GM12864 (cell line): Measurements from ENCODE around the gene MMP1.
A peak's percentile ranks its signal among the peaks of the same experiment; 100 is the strongest.

Experiments used
- DNase-seq: peaks from one replicate; pipeline ENCODE4 v3.0.0-alpha.2; 2011; ENCODE audit warnings: low read depth
- H3K4me3 ChIP-seq: 2 replicates; pipeline ENCODE4 v1.5.1; 2011; ENCODE audit warnings: mild to moderate bottlenecking, low read depth, low read length, control low read depth
- CTCF ChIP-seq: IDR thresholded peaks from 2 replicates; pipeline ENCODE4 v1.5.1; 2011; ENCODE audit warnings: low read depth, mild to moderate bottlenecking, moderate library complexity, low read length, control low read depth, inconsistent platforms; ENCODE audit errors: missing control alignments

The MMP1 gene

GRCh38 chr11:102829316-102830000 lies 31.5 kb upstream of the MMP1 start:
- TF ChIP-seq CTCF, result no peak
- DNase-seq, result no peak
- H3K4me3 ChIP-seq, result no peak overlapping the region

- no peak for DNase-seq
- no peak for TF ChIP-seq CTCF
- H3K4me3 ChIP-seq, result no peak overlapping the region
Observed at GRCh38 chr11:102824556-102824955, 26.6 kb upstream of the MMP1 start.

- no peak for DNase-seq
- no peak overlapping the region for H3K4me3 ChIP-seq
- TF ChIP-seq CTCF, result no peak
Observed at GRCh38 chr11:102819491-102819890, 21.5 kb upstream of the MMP1 start.

- H3K4me3 ChIP-seq, result no peak overlapping the region
- DNase-seq, result no peak
- no peak for TF ChIP-seq CTCF
Observed at GRCh38 chr11:102813484-102813883, 15.5 kb upstream of the MMP1 start.

GRCh38 chr11:102812188-102812587 lies 14.2 kb upstream of the MMP1 start:
- DNase-seq, result no peak
- TF ChIP-seq CTCF, result no peak
- H3K4me3 ChIP-seq, result no peak overlapping the region

- TF ChIP-seq CTCF, result peak; percentile 39
- H3K4me3 ChIP-seq, result no peak overlapping the region
- DNase-seq, result no peak
Observed at GRCh38 chr11:102810950-102811660, 13.1 kb upstream of the MMP1 start.

- H3K4me3 ChIP-seq, result no peak overlapping the region
- no peak for TF ChIP-seq CTCF
- DNase-seq, result no peak
Observed at GRCh38 chr11:102809971-102810370, 12.0 kb upstream of the MMP1 start.
